Lung (tissue), 12 donors: ENCODE data around the gene RPP21. TPM values are rescaled to one million over a fixed set of nuclear protein-coding genes. Genes with fewer than 3 reads are reported as not detected.

Experiments
- ATAC-seq: fragments of 200-7000 bp; cut with Tn5 transposase; one replicate; pipeline ENCODE4 v1.9.1; 2020; ENCODE audit warnings: moderate number of reproducible peaks; ENCODE audit not compliant: insufficient read depth, low FRiP score
- DNase-seq, 3 donors: peaks; one replicate each; pipeline ENCODE4 v3.0.0-alpha.2; 2013 to 2017
- H3K27ac ChIP-seq, 2 donors: one replicate each; pipeline ENCODE4 v1.5.1; 2013; ENCODE audit warnings: mild to moderate bottlenecking in 2 of 2, moderate library complexity in 2 of 2, control low read depth in 1 of 2, inconsistent platforms in 1 of 2, low read depth in 1 of 2, low read length in 1 of 2
- H3K27me3 ChIP-seq, 3 donors: one replicate each; pipeline ENCODE4 v1.5.1; 2013; ENCODE audit warnings: low read length in 2 of 3; ENCODE audit not compliant: control insufficient read depth in 3 of 3, insufficient read depth in 3 of 3
- H3K36me3 ChIP-seq, 4 donors: one replicate each; pipeline ENCODE4 v1.5.1; 2013; ENCODE audit warnings: low read length in 4 of 4, mild to moderate bottlenecking in 1 of 4, moderate library complexity in 1 of 4; ENCODE audit not compliant: control insufficient read depth in 4 of 4, insufficient read depth in 4 of 4
- H3K4me1 ChIP-seq, 5 donors: one replicate each; pipeline ENCODE4 v1.5.1; 2013; ENCODE audit warnings: low read length in 5 of 5, mild to moderate bottlenecking in 2 of 5, moderate library complexity in 1 of 5; ENCODE audit not compliant: control insufficient read depth in 5 of 5, insufficient read depth in 5 of 5
- H3K4me3 ChIP-seq: one replicate; pipeline ENCODE4 v1.5.1; 2013; ENCODE audit warnings: mild to moderate bottlenecking, control low read depth, moderate library complexity
- H3K9ac ChIP-seq, 2 donors: one replicate each; pipeline ENCODE4 v1.5.1; 2013; ENCODE audit warnings: low read length in 2 of 2, control low read depth in 1 of 2; ENCODE audit not compliant: insufficient read depth in 1 of 2
- H3K9me3 ChIP-seq, 4 donors: one replicate each; pipeline ENCODE4 v1.5.1; 2013; ENCODE audit warnings: low read length in 3 of 4, mild to moderate bottlenecking in 1 of 4, moderate library complexity in 1 of 4; ENCODE audit not compliant: control insufficient read depth in 4 of 4, insufficient read depth in 3 of 4
- CTCF ChIP-seq: IDR thresholded peaks from 2 replicates; pipeline ENCODE4 v1.5.1; 2012; ENCODE audit warnings: mild to moderate bottlenecking; ENCODE audit errors: control extremely low read depth, extremely low read depth
- WGBS, 2 donors: extraction: QIAGEN DNeasy Blood & Tissue Kit; methylation state at CpG; one replicate each; pipeline ENCODE4 v1.1.7; 2013; 5-methylcytosine and 5-hydroxymethylcytosine counted together
- polyA plus RNA-seq, 2 donors: library from polyadenylated mRNA; stranded (reverse); fragments of 200-250 nt; gene quantifications; one replicate each; pipeline ENCODE4 v1.2.1, GENCODE V29; 2013
- total RNA-seq, 2 donors: library from RNA; depleted of rRNA in 1 of 2; stranded (reverse); fragments of >200 nt in 1 of 2; gene quantifications; one replicate each; pipeline ENCODE4 v1.2.1, GENCODE V29; 2014 to 2021
- donor health status: control.
- donor health status: control.
- donor health status: Bipolar disorder and iron deficiency.
- donor health status: healthy.
- donor health status: DM: yes; HTN: yes; CAD: no.

Gene RPP21
- total and polyA plus RNA-seq, 4 donors = 13.3 to 141 (median 48.8) TPM

GRCh38 chr6:30378290-30378937, 33.5 kb downstream of the RPP21 start:
- DNase-seq = peak in 2 of 3 donors; percentile 15 to 50

GRCh38 chr6:30380464-30380863, 35.5 kb downstream of the RPP21 start:
- H3K9me3 ChIP-seq = no peaks in the 10 kb centered on the region
- H3K9ac ChIP-seq = no peak overlapping the region
- WGBS, 2 donors = 51 to 55% methylated on average over 4 to 5 of the region's 5 CpGs
- DNase-seq (no peak), ATAC-seq (no peak)
- no peak for TF ChIP-seq CTCF
- H3K4me1 ChIP-seq = no peaks in the 10 kb centered on the region
- no peak overlapping the region for H3K4me3 ChIP-seq
- H3K27me3 ChIP-seq = no peaks in the 10 kb centered on the region
- no peak overlapping the region for H3K27ac ChIP-seq
- H3K36me3 ChIP-seq = no peaks in the 10 kb centered on the region

More at GRCh38 chr6:30378290-30378937, 33.5 kb downstream of the RPP21 start:
- TF ChIP-seq CTCF = no peak
- no peaks in the 10 kb centered on the region for H3K4me1 ChIP-seq
- peaks cover 0 to 2% (median 0%) of the 10 kb centered on the region in 3 donors for H3K27me3 ChIP-seq
- no peaks in the 10 kb centered on the region for H3K36me3 ChIP-seq
- no peak overlapping the region for H3K9ac ChIP-seq
- WGBS, 2 donors = 3 to 16% methylated on average over 1 of the region's 1 CpG
- H3K4me3 ChIP-seq = no peak overlapping the region
- no peak for ATAC-seq
- no peaks in the 10 kb centered on the region for H3K9me3 ChIP-seq
- no peak overlapping the region for H3K27ac ChIP-seq

- Histone ChIP-seq H3K4me1 (no peaks in the 10 kb centered on the region), H3K36me3 (no peaks in the 10 kb centered on the region), H3K9ac (no peak overlapping the region), H3K4me3 (no peak overlapping the region), H3K9me3 (no peaks in the 10 kb centered on the region), H3K27me3 (peaks cover 0 to 9% (median 9%) of the 10 kb centered on the region in 3 donors), H3K27ac (no peak overlapping the region)
- 26 to 41% methylated on average over 3 of the region's 3 CpGs for WGBS, 2 donors
- ATAC-seq (no peak), DNase-seq (no peak)
- TF ChIP-seq CTCF = no peak
These were observed 41.2 kb downstream of the RPP21 start for GRCh38 chr6:30386166-30386565.

GRCh38 chr6:30391240-30391639, 46.3 kb downstream of the RPP21 start:
- ATAC-seq = no peak
- no peak for DNase-seq
- Histone ChIP-seq H3K9me3 (no peaks in the 10 kb centered on the region), H3K4me3 (no peak overlapping the region), H3K27me3 (peaks cover 0 to 39% (median 23%) of the 10 kb centered on the region in 3 donors), H3K9ac (no peak overlapping the region), H3K36me3 (no peaks in the 10 kb centered on the region), H3K27ac (no peak overlapping the region), H3K4me1 (no peaks in the 10 kb centered on the region)
- 56 to 67% methylated on average over 3 of the region's 3 CpGs for WGBS, 2 donors
- no peak for TF ChIP-seq CTCF
